HepG2 (cell line): ENCODE results near the gene E2F3. TPM values are rescaled to one million over a fixed set of nuclear protein-coding genes. Genes with fewer than 3 reads are reported as not detected.
A peak's percentile ranks its signal among the peaks of the same experiment; 100 is the strongest.

Experiments
- AGO2 ChIP-seq: fragments of 200-400 bp; formaldehyde crosslinking; optimal IDR thresholded peaks from 2 replicates; pipeline ENCODE3; 2017; ENCODE audit warnings: mild to moderate bottlenecking, low read depth, low read length, moderate library complexity
- CCDC6 ChIP-seq: sonication (generic); formaldehyde crosslinking; IDR thresholded peaks from 2 replicates; pipeline ENCODE4 v1.8.1; 2022; ENCODE audit warnings: mild to moderate bottlenecking, missing genetic modification reagents, moderate library complexity
- CEBPB ChIP-seq: IDR thresholded peaks from 2 replicates; pipeline ENCODE4 v1.6.1; 2011; ENCODE audit warnings: low read depth, low read length, improper control_type of control experiment, borderline replicate concordance
- DZIP1 ChIP-seq: sonication (generic); formaldehyde crosslinking; IDR thresholded peaks from 2 replicates; pipeline ENCODE4 v1.5.0; 2020; ENCODE audit warnings: mild to moderate bottlenecking, missing genetic modification reagents
- FOXA3 ChIP-seq: IDR thresholded peaks from 2 replicates; pipeline ENCODE4 v1.6.1; 2016; ENCODE audit warnings: missing genetic modification reagents, missing compliant biosample characterization
- IRX3 ChIP-seq: sonication (generic); formaldehyde crosslinking; IDR thresholded peaks from 2 replicates; pipeline ENCODE4 v1.8.1; 2023; ENCODE audit warnings: mild to moderate bottlenecking, low read depth, missing genetic modification reagents, borderline replicate concordance
- KLF12 ChIP-seq: sonication (generic); formaldehyde crosslinking; IDR thresholded peaks from 2 replicates; pipeline ENCODE4 v1.4.0; 2020; ENCODE audit warnings: missing genetic modification reagents, borderline replicate concordance
- LBX2 ChIP-seq: sonication (generic); formaldehyde crosslinking; IDR thresholded peaks from 2 replicates; pipeline ENCODE4 v1.5.0; 2020; ENCODE audit warnings: missing genetic modification reagents, mild to moderate bottlenecking, borderline replicate concordance
- MLLT10 ChIP-seq: sonication (generic); formaldehyde crosslinking; IDR thresholded peaks from 2 replicates; pipeline ENCODE4 v1.4.0; 2020; ENCODE audit warnings: missing genetic modification reagents
- NFE2L1 ChIP-seq: sonication (generic); formaldehyde crosslinking; IDR thresholded peaks from 2 replicates; pipeline ENCODE4 v1.4.0; 2020; ENCODE audit warnings: missing genetic modification reagents, mild to moderate bottlenecking, borderline replicate concordance
- NKX3-1 ChIP-seq: sonication (generic); formaldehyde crosslinking; IDR thresholded peaks from 2 replicates; pipeline ENCODE4 v1.5.0; 2020; ENCODE audit warnings: missing genetic modification reagents
- POGZ ChIP-seq: sonication (generic); formaldehyde crosslinking; IDR thresholded peaks from 2 replicates; pipeline ENCODE4 v1.4.0; 2020; ENCODE audit warnings: mild to moderate bottlenecking, missing genetic modification reagents
- POLR2AphosphoS2 ChIP-seq: IDR thresholded peaks from 2 replicates; pipeline ENCODE4 v1.6.1; 2011; ENCODE audit warnings: low read depth, low read length, improper control_type of control experiment
- PTBP1 ChIP-seq: fragments of 200-400 bp; formaldehyde crosslinking; IDR thresholded peaks from 2 replicates; pipeline ENCODE4 v1.6.1; 2018; ENCODE audit warnings: low read length, low read depth; ENCODE audit not compliant: poor library complexity, severe bottlenecking
- RARA ChIP-seq: IDR thresholded peaks from 2 replicates; pipeline ENCODE4 v1.6.1; 2016; ENCODE audit warnings: missing genetic modification reagents, missing compliant biosample characterization
- RNF219 ChIP-seq: sonication (generic); formaldehyde crosslinking; IDR thresholded peaks from 2 replicates; pipeline ENCODE4 v1.5.0; 2020; ENCODE audit warnings: mild to moderate bottlenecking, missing genetic modification reagents
- ZNF20 ChIP-seq: sonication (generic); formaldehyde crosslinking; IDR thresholded peaks from 2 replicates; pipeline ENCODE4 v1.4.0; 2020; ENCODE audit warnings: mild to moderate bottlenecking, moderate library complexity, missing genetic modification reagents
- ZNF263 ChIP-seq: sonication (generic); formaldehyde crosslinking; IDR thresholded peaks from 2 replicates; pipeline ENCODE4 v1.4.0; 2020; ENCODE audit warnings: missing genetic modification reagents
- ZNF292 ChIP-seq: sonication (generic); formaldehyde crosslinking; IDR thresholded peaks from 2 replicates; pipeline ENCODE4 v1.8.1; 2022; ENCODE audit warnings: mild to moderate bottlenecking, low read depth, missing genetic modification reagents, borderline replicate concordance
- ZNF782 ChIP-seq: sonication (generic); formaldehyde crosslinking; IDR thresholded peaks from 2 replicates; pipeline ENCODE4 v1.4.0; 2020; ENCODE audit warnings: missing genetic modification reagents, mild to moderate bottlenecking, borderline replicate concordance
- ZNF800 ChIP-seq: sonication (generic); formaldehyde crosslinking; IDR thresholded peaks from 2 replicates; pipeline ENCODE4 v1.4.0; 2020; ENCODE audit warnings: missing genetic modification reagents
- ZNF83 ChIP-seq: sonication (generic); formaldehyde crosslinking; IDR thresholded peaks from 2 replicates; pipeline ENCODE4 v1.4.0; 2020; ENCODE audit warnings: missing genetic modification reagents, mild to moderate bottlenecking, borderline replicate concordance
- polyA plus RNA-seq, 8 experiments: library from polyadenylated mRNA; depleted of rRNA in 3 of 8; stranded (reverse) in 7 of 8; unstranded in 1 of 8; fragments of >200 nt; fragmentation: Illumina TruSeq in 4 of 8; extraction: Trizol in 4 of 8; gene quantifications; 2 replicates each; pipeline versions ENCODE4 v1.2.1 to v1.2.3, GENCODE V29; 2011 to 2016; ENCODE audit warnings: low read depth in 4 of 8, missing spikeins in 1 of 8, mixed read lengths in 1 of 8; ENCODE audit not compliant: insufficient read depth in 1 of 8
- total RNA-seq, 5 experiments: library from RNA; depleted of rRNA; stranded (reverse); fragments of >200 nt; fragmentation: Illumina TruSeq; extraction: Trizol; gene quantifications; 2 replicates each; pipeline ENCODE4 v1.2.3, GENCODE V29; 2016; ENCODE audit warnings: low read depth in 1 of 5

Gene E2F3
- total and polyA plus RNA-seq, 2 of the 13 experiments (the other 11 are each of a cell fraction or from before 2014, with no cell fraction given) = 8.5 to 12.7 TPM

- TF ChIP-seq LBX2 (CRISPR knock-in tag) = no peak
- TF ChIP-seq CEBPB = no peak
- TF ChIP-seq MLLT10 (CRISPR knock-in tag) = no peak
- TF ChIP-seq AGO2 = peak; percentile 62
- no peak for TF ChIP-seq POGZ (CRISPR knock-in tag)
- TF ChIP-seq RNF219 (CRISPR knock-in tag) = 0 out of 2 replicates have a peak, but pooled peaks have one; percentile 60
- TF ChIP-seq ZNF83 (CRISPR knock-in tag) = no peak
- TF ChIP-seq ZNF263 (CRISPR knock-in tag) = no peak
- no peak for TF ChIP-seq NFE2L1 (CRISPR knock-in tag)
- TF ChIP-seq POLR2AphosphoS2 = no peak
- no peak for TF ChIP-seq IRX3 (CRISPR knock-in tag)
- TF ChIP-seq RARA (CRISPR knock-in tag) = no peak
- TF ChIP-seq PTBP1 = no peak
- 0 out of 2 replicates have a peak, but pooled peaks have one; percentile 44 for TF ChIP-seq ZNF292 (CRISPR knock-in tag)
- 0 out of 2 replicates have a peak, but pooled peaks have one; percentile 36 for TF ChIP-seq NKX3-1 (CRISPR knock-in tag)
- TF ChIP-seq KLF12 = no peak
- no peak for TF ChIP-seq CCDC6
- TF ChIP-seq DZIP1 (CRISPR knock-in tag) = no peak
- TF ChIP-seq ZNF800 (CRISPR knock-in tag) = peak; percentile 26; the same call in 1 of the 2 replicates
- TF ChIP-seq ZNF20 = 0 out of 2 replicates have a peak, but pooled peaks have one; percentile 1
- no peak for TF ChIP-seq FOXA3
- TF ChIP-seq ZNF782 (CRISPR knock-in tag) = no peak
Observed at GRCh38 chr6:20403766-20404640, 2.3 kb downstream of the E2F3 start (continued).
